ENCODE measurements around the gene CSNK1A1L.

- TF ChIP-seq CTCF (IDR thresholded peaks at IDR 0.05) (no peak), POLR2A (IDR thresholded peaks at IDR 0.05) (no peak)
These were observed 30.3 kb downstream of the CSNK1A1L start for GRCh38 chr13:37075164-37075563.

All from esophagus squamous epithelium (tissue), 4 donors.